ENCODE results near the gene LINC00632. TPM values are rescaled to one million over a fixed set of nuclear protein-coding genes. Genes with fewer than 3 reads are reported as not detected.

LINC00632 gene
- total and polyA plus RNA-seq, 2 donors (not counting 1 experiment from before 2014, with no cell fraction given), result not detected

DNA sequence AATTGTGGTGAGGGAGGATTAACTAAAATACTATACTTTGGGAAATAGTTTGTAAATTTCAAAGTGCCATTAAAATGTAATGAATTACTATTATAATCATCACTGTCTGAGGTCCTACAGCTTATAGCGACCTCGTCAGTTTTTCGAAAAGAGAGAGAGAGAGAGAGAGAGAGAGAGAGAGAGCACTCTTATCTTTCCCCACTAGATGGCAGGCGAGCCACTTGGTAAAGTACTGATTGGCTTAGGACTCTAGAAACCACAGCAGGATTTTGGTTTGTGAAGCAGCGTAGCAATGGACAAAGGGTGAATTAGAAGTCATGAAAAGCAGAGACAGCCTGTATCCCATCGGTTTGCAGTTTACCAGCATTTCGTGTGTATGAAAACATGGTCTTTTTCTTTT is 52.5 kb downstream of the LINC00632 start:
- POLR2A ChIA-PET, result no interaction called here
- H3K4me3 Mint-ChIP-seq, result no peak overlapping the region

More for the DNA sequence above, 52.5 kb downstream of the LINC00632 start:
- no peak overlapping the region for H3K27ac Mint-ChIP-seq
- H3K27ac ChIP-seq (ENCODE audit: low read length in 2 of 2), result no peak overlapping the region
- ATAC-seq (ENCODE audit: low read depth) (no peak), DNase-seq (peak; percentile 30)
- peaks cover 3 to 9% of the 10 kb centered on the region in 2 donors for H3K4me1 ChIP-seq (ENCODE audit: control insufficient read depth in 2 of 2, insufficient read depth in 2 of 2, low read length in 2 of 2)
- no peaks in the 10 kb centered on the region for H3K79me2 ChIP-seq (ENCODE audit: control insufficient read depth, insufficient read depth, low read length)
- no peak overlapping the region for H3K4me3 ChIP-seq (ENCODE audit: control extremely low read depth in 1 of 5, extremely low read depth in 1 of 5, insufficient read depth in 1 of 5, low read depth in 2 of 5, low read length in 4 of 5)
- whole genome bisulfite sequencing (ENCODE audit: insufficient coverage), result no CpG with 5 or more reads among the region's 7 CpGs
- H3K27me3 Mint-ChIP-seq, result peaks cover 17% of the 10 kb centered on the region
- CTCF ChIA-PET, result interaction anchor here (0.6 kb wide), 2 partner anchors 9 to 1402 kb away, joined by 3 to 4 read pairs; no protein-coding TSS in a partner anchor
- peaks cover 6% of the 10 kb centered on the region for H3K4me1 Mint-ChIP-seq
- H3K36me3 ChIP-seq (replicated peaks in 1 of 2; ENCODE audit: control extremely low read depth in 1 of 2, control insufficient read depth in 1 of 2, extremely low read depth in 1 of 2, insufficient read depth in 2 of 2, low read length in 1 of 2), result no peaks in the 10 kb centered on the region
- peaks cover 0 to 9% (median 4%) of the 10 kb centered on the region in 4 experiments for H3K27me3 ChIP-seq (replicated peaks in 1 of 4; ENCODE audit: control extremely low read depth in 1 of 4, control insufficient read depth in 3 of 4, insufficient read depth in 4 of 4, low read length in 3 of 4)
- no peak overlapping the region for H2AFZ ChIP-seq (ENCODE audit: insufficient read depth, low read depth, low read length, poor library complexity, severe bottlenecking)
- H3K4me2 ChIP-seq (replicated peaks; ENCODE audit: low read depth, low read length, poor library complexity, severe bottlenecking), result no peak overlapping the region
- no peaks in the 10 kb centered on the region for H4K20me1 ChIP-seq (ENCODE audit: control insufficient read depth, insufficient read depth, low read length, poor library complexity, severe bottlenecking)
- no peaks in the 10 kb centered on the region for H3K9me3 Mint-ChIP-seq (ENCODE audit: insufficient read depth)
- TF ChIP-seq EZH2 (IDR thresholded peaks at IDR 0.05; ENCODE audit: borderline replicate concordance, insufficient read depth, low read depth, low read length, poor library complexity, severe bottlenecking), result no peak
- peak; percentile 57 for TF ChIP-seq CTCF (IDR thresholded peaks at IDR 0.05)
- no peak overlapping the region for H3K9ac ChIP-seq (ENCODE audit: low read length)
- intact Hi-C loops (cut with micrococcal nuclease), result loop anchor here (10.0 kb wide), 1 partner anchor 513 kb away; no protein-coding TSS in a partner anchor
- H3K9me3 ChIP-seq (ENCODE audit: control extremely low read depth in 1 of 3, control insufficient read depth in 2 of 3, insufficient read depth in 1 of 3, low read length in 2 of 3), result no peaks in the 10 kb centered on the region

Data from B cell (primary cell).